ENCODE results near the gene RNF182.

- TF ChIP-seq POLR2A (IDR thresholded peaks at IDR 0.05) (no peak), CTCF (IDR thresholded peaks at IDR 0.05) (no peak)
These were observed 43.1 kb upstream of the RNF182 start for GRCh38 chr6:13881621-13882165.

All from uterus (tissue), 2 donors.